HCT116 (cell line): ENCODE measurements around the gene ZBTB20.

Source experiments
- ATF3 ChIP-seq: IDR thresholded peaks from 2 replicates; pipeline ENCODE4 v1.6.1; 2012
- CEBPB ChIP-seq: IDR thresholded peaks from 2 replicates; pipeline ENCODE4 v1.6.1; 2012; ENCODE audit warnings: low read depth
- EGR1 ChIP-seq: IDR thresholded peaks from 2 replicates; pipeline ENCODE4 v1.6.1; 2012; ENCODE audit warnings: low read depth
- EZH2 ChIP-seq: fragments of 200-600 bp; sonication (generic); IDR thresholded peaks from 2 replicates; pipeline ENCODE4 v1.6.1; 2017; ENCODE audit warnings: antibody characterized with exemption, mixed run types
- EZH2phosphoT487 ChIP-seq: fragments of 200-600 bp; IDR thresholded peaks from 2 replicates; pipeline ENCODE4 v1.6.1; 2018; ENCODE audit warnings: antibody characterized with exemption, borderline replicate concordance
- FOSL1 ChIP-seq: IDR thresholded peaks from 2 replicates; pipeline ENCODE4 v1.6.1; 2012; ENCODE audit warnings: low read depth
- MAX ChIP-seq: IDR thresholded peaks from 2 replicates; pipeline ENCODE4 v1.6.1; 2012
- POLR2A ChIP-seq: IDR thresholded peaks from 2 replicates; pipeline ENCODE4 v1.7.0; 2011; ENCODE audit warnings: borderline replicate concordance; ENCODE audit not compliant: insufficient read depth, insufficient read length; ENCODE audit errors: extremely low read depth
- POLR2AphosphoS5 ChIP-seq: IDR thresholded peaks from 2 replicates; pipeline ENCODE4 v1.6.1; 2011; ENCODE audit warnings: mild to moderate bottlenecking, low read depth, low read length, moderate library complexity
- REST ChIP-seq: IDR thresholded peaks from 2 replicates; pipeline ENCODE4 v1.6.1; 2012; ENCODE audit warnings: low read depth
- SRF ChIP-seq: IDR thresholded peaks from 2 replicates; pipeline ENCODE4 v1.6.1; 2012; ENCODE audit warnings: low read depth
- ZFX ChIP-seq: fragments of 450-650 bp; IDR thresholded peaks from 2 replicates; pipeline ENCODE4 v1.6.1; 2017
- ZNF274 ChIP-seq: fragments of 200-500 bp; sonication (Bioruptor generic); IDR thresholded peaks from 2 replicates; pipeline ENCODE4 v1.6.1; 2014; ENCODE audit warnings: mild to moderate bottlenecking, low read depth, low read length, inconsistent platforms
- TF ChIP-seq, protein P1 (sequence below), 3 experiments: fragments of 200-600 bp in 1 of 3; sonication (generic) in 1 of 3; IDR thresholded peaks in 2 of 3; conservative IDR thresholded peaks in 1 of 3; 2 replicates each; pipeline ENCODE4 v1.5.1; 2012 to 2017; ENCODE audit warnings: low read depth in 2 of 3, low read length in 2 of 3, antibody characterized with exemption in 1 of 3, borderline replicate concordance in 1 of 3, control low read depth in 1 of 3, mild to moderate bottlenecking in 1 of 3, mixed read lengths in 1 of 3, mixed run types in 1 of 3, moderate library complexity in 1 of 3; ENCODE audit not compliant: insufficient read depth in 1 of 3

GRCh38 chr3:114336857-114337256, 810.2 kb downstream of the ZBTB20 start:
- TF ChIP-seq, protein P1, sequence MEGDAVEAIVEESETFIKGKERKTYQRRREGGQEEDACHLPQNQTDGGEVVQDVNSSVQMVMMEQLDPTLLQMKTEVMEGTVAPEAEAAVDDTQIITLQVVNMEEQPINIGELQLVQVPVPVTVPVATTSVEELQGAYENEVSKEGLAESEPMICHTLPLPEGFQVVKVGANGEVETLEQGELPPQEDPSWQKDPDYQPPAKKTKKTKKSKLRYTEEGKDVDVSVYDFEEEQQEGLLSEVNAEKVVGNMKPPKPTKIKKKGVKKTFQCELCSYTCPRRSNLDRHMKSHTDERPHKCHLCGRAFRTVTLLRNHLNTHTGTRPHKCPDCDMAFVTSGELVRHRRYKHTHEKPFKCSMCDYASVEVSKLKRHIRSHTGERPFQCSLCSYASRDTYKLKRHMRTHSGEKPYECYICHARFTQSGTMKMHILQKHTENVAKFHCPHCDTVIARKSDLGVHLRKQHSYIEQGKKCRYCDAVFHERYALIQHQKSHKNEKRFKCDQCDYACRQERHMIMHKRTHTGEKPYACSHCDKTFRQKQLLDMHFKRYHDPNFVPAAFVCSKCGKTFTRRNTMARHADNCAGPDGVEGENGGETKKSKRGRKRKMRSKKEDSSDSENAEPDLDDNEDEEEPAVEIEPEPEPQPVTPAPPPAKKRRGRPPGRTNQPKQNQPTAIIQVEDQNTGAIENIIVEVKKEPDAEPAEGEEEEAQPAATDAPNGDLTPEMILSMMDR (IDR thresholded peaks at IDR 0.05 in 2 of 3, conservative IDR thresholded peaks at IDR 0.05 in 1 of 3; ENCODE audit: borderline replicate concordance in 1 of 3, insufficient read depth in 1 of 3, low read depth in 2 of 3, low read length in 2 of 3) = no peak
- TF ChIP-seq ZFX (no peak), POLR2A (no peak), POLR2AphosphoS5 (no peak), FOSL1 (no peak), EZH2phosphoT487 (no peak), SRF (no peak), EGR1 (no peak), ATF3 (no peak), ZNF274 (no peak), CEBPB (no peak), REST (no peak), MAX (no peak), EZH2 (no peak)
